SU-DHL-6 (cell line): ENCODE results near the gene ANO7.

Experiments
- H2AFZ ChIP-seq: fragments of 200-600 bp; sonication (generic); 2 replicates; pipeline ENCODE4 v1.6.1; 2014; ENCODE audit warnings: low read depth, mild to moderate bottlenecking, moderate library complexity, mixed read lengths, antibody characterized with exemption, low read length; ENCODE audit not compliant: severe bottlenecking
- H3F3A ChIP-seq: fragments of 200-600 bp; shearing (Covaris generic); 2 replicates; pipeline ENCODE4 v1.6.0; 2016; ENCODE audit warnings: antibody characterized with exemption, mild to moderate bottlenecking; ENCODE audit not compliant: insufficient read depth
- H3K27ac ChIP-seq: fragments of 200-600 bp; sonication (generic); 2 replicates; pipeline ENCODE4 v1.5.1; 2016; ENCODE audit warnings: low read depth, mild to moderate bottlenecking, low read length, moderate library complexity, mixed read lengths
- H3K27me3 ChIP-seq: fragments of 200-600 bp; sonication (generic), shearing (Covaris generic); 2 replicates; pipeline ENCODE4 v1.6.0; 2014; ENCODE audit warnings: mild to moderate bottlenecking, low read length
- H3K36me3 ChIP-seq: fragments of 200-600 bp; sonication (generic); 2 replicates; pipeline ENCODE4 v1.6.1; 2014; ENCODE audit warnings: mild to moderate bottlenecking, low read length, mixed read lengths
- H3K4me2 ChIP-seq: fragments of 300-600, 200-600 bp; shearing (Covaris generic), sonication (generic); 2 replicates; pipeline ENCODE4 v1.6.0; 2014; ENCODE audit warnings: low read length, low read depth, mild to moderate bottlenecking; ENCODE audit not compliant: poor library complexity, severe bottlenecking
- H3K4me3 ChIP-seq: fragments of 200-600 bp; sonication (generic); 2 replicates; pipeline ENCODE4 v1.5.1; 2014; ENCODE audit warnings: antibody characterized with exemption, low read length, mild to moderate bottlenecking, mixed read lengths; ENCODE audit not compliant: insufficient read depth, poor library complexity, severe bottlenecking
- H3K79me2 ChIP-seq: fragments of 200-600 bp; sonication (generic); 2 replicates; pipeline ENCODE4 v1.6.1; 2014; ENCODE audit warnings: mild to moderate bottlenecking, low read length, moderate library complexity; ENCODE audit not compliant: insufficient read depth
- H3K9ac ChIP-seq: fragments of 200-600 bp; sonication (generic); 2 replicates; pipeline ENCODE4 v1.7.0; 2014; ENCODE audit warnings: mild to moderate bottlenecking, low read length
- H3K9me2 ChIP-seq: fragments of 200-600 bp; sonication (generic); replicated peaks from 2 replicates; pipeline ENCODE4 v1.6.1; 2014; ENCODE audit warnings: low read length; ENCODE audit not compliant: insufficient read depth
- H3K9me3 ChIP-seq: fragments of 200-600 bp; sonication (generic); 2 replicates; pipeline ENCODE4 v1.6.1; 2014; ENCODE audit warnings: low read length, mixed read lengths; ENCODE audit not compliant: insufficient read depth
- H4K20me1 ChIP-seq: fragments of 200-600 bp; sonication (generic); 2 replicates; pipeline ENCODE4 v1.6.1; 2014; ENCODE audit warnings: low read depth, mild to moderate bottlenecking, antibody characterized with exemption, low read length, moderate library complexity, mixed read lengths
- CTCF ChIP-seq: fragments of 200-600 bp; sonication (generic); IDR thresholded peaks from one replicate; pipeline ENCODE4 v1.5.1; 2017; ENCODE audit warnings: antibody characterized with exemption, mild to moderate bottlenecking, low read length, moderate library complexity; ENCODE audit not compliant: insufficient read depth, poor library complexity, severe bottlenecking
- EZH2phosphoT487 ChIP-seq: fragments of 200-600 bp; sonication (generic), shearing (Covaris generic); conservative IDR thresholded peaks from 2 replicates; pipeline ENCODE4 v1.6.1; 2018; ENCODE audit warnings: mild to moderate bottlenecking, antibody characterized with exemption, low read length, moderate library complexity, mixed read lengths

ANO7 gene

DNA sequence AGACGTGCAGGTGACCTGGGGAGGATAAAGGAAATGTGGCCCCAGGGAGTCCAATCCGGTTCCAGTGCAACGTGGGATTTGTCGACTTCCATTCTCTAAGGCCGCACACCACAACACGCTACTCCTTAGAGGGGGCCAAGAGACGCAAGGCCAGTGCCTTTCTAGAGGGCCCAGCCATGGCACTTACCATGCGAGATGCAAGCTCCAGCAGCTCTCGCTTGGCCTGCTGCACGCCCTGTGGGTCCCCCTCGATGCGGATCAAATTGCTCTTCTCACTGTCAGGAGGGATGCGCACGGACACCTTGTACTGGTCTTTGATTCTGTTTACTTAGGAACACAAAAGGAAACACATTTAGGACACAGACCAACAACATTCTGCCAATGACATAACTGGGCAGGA is 61.2 kb downstream of the ANO7 start:
- Histone ChIP-seq H3K9me2 (no peaks in the 10 kb centered on the region), H3K36me3 (peaks cover 7% of the 10 kb centered on the region; the same call in 1 of the 2 replicates), H3K4me3 (no peak overlapping the region), H3F3A (no peaks in the 10 kb centered on the region), H3K79me2 (no peaks in the 10 kb centered on the region), H3K9me3 (no peaks in the 10 kb centered on the region), H3K9ac (no peak overlapping the region), H4K20me1 (no peaks in the 10 kb centered on the region), H3K27ac (no peak overlapping the region), H3K4me2 (no peak overlapping the region), H2AFZ (no peak overlapping the region), H3K27me3 (no peaks in the 10 kb centered on the region)
- TF ChIP-seq CTCF, result no peak
- no peak for TF ChIP-seq EZH2phosphoT487

- no peak overlapping the region for H3K4me2 ChIP-seq
- H2AFZ ChIP-seq, result no peak overlapping the region
- H3F3A ChIP-seq, result no peaks in the 10 kb centered on the region
- H3K36me3 ChIP-seq, result peaks cover 14% of the 10 kb centered on the region; the same call in 1 of the 2 replicates
- H3K27me3 ChIP-seq, result no peaks in the 10 kb centered on the region
- H4K20me1 ChIP-seq, result no peaks in the 10 kb centered on the region
- no peaks in the 10 kb centered on the region for H3K79me2 ChIP-seq
- no peak overlapping the region for H3K27ac ChIP-seq
- TF ChIP-seq EZH2phosphoT487, result no peak
- no peak for TF ChIP-seq CTCF
- H3K9ac ChIP-seq, result no peak overlapping the region
- no peaks in the 10 kb centered on the region for H3K9me3 ChIP-seq
- no peak overlapping the region for H3K4me3 ChIP-seq
- no peaks in the 10 kb centered on the region for H3K9me2 ChIP-seq
Observed at GRCh38 chr2:241252778-241253475, 64.5 kb downstream of the ANO7 start.

DNA sequence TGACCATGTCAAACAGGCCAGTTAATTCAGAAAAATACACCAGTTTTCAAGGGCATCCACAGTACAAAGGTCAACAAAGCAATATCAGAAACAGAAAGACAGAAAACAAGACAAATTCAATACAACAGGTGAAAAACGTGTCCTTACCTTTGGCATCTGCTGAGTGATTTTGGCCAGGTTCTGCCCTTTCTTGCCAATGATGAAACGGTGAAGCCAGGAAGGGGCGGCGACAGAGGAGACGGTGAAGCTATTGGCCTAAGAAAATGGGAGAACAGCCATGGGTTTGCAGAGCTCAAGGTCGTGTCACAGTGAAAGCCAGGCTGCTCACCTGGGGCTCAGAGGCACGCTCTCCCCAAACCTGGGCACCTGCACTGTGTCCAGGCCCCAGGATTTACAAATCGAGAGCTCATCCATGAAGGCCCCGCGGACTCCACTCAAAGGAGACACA is 66.5 kb downstream of the ANO7 start:
- no peak overlapping the region for H3K4me3 ChIP-seq
- H3K79me2 ChIP-seq, result no peaks in the 10 kb centered on the region
- H3K27ac ChIP-seq, result no peak overlapping the region
- no peak overlapping the region for H2AFZ ChIP-seq
- TF ChIP-seq EZH2phosphoT487 (no peak), CTCF (no peak)
- no peaks in the 10 kb centered on the region for H3K9me3 ChIP-seq
- H3F3A ChIP-seq, result no peaks in the 10 kb centered on the region
- H3K9me2 ChIP-seq, result no peaks in the 10 kb centered on the region
- no peak overlapping the region for H3K4me2 ChIP-seq
- H3K36me3 ChIP-seq, result peaks cover 14% of the 10 kb centered on the region; the same call in 1 of the 2 replicates
- H3K9ac ChIP-seq, result no peak overlapping the region
- no peaks in the 10 kb centered on the region for H4K20me1 ChIP-seq
- H3K27me3 ChIP-seq, result no peaks in the 10 kb centered on the region
